SK-N-SH (cell line): ENCODE data around the gene IDI2. TPM values are rescaled to one million over a fixed set of nuclear protein-coding genes. Genes with fewer than 3 reads are reported as not detected.

Source experiments
- CTCF ChIA-PET: fragments of 300-600, 350-600 bp; formaldehyde crosslinking; extraction: SDS; loops from one replicate; lab custom pipeline; 2021; lab: Yijun Ruan, JAX
- POLR2A ChIA-PET: fragments of 350-600 bp; sonication (Branson Sonifier 250); formaldehyde crosslinking; extraction: SDS; loops from one replicate; lab custom pipeline; 2020; ENCODE audit warnings: antibody characterized with exemption, inconsistent platforms; lab: Yijun Ruan, JAX
- DNase-seq: peaks from one replicate; pipeline ENCODE4 v3.0.0; 2012
- H2AFZ ChIP-seq: fragments of 200-600 bp; sonication (generic); 2 replicates; pipeline ENCODE4 v1.8.1; 2016; ENCODE audit warnings: antibody characterized with exemption, mild to moderate bottlenecking, low read depth
- H3F3A ChIP-seq: fragments of 200-600 bp; sonication (generic); replicated peaks from 2 replicates; pipeline ENCODE3; 2016; ENCODE audit warnings: antibody characterized with exemption, mild to moderate bottlenecking; ENCODE audit not compliant: insufficient read depth
- H3K27ac ChIP-seq, 2 experiments: fragments of 200-500 bp in 1 of 2; fragments of 200-600 bp in 1 of 2; sonication (Bioruptor generic) in 1 of 2; sonication (generic), shearing (Covaris generic) in 1 of 2; 2 replicates each; pipeline versions ENCODE4 v1.5.1 to v1.6.1; 2014 to 2016; ENCODE audit warnings: low read depth in 2 of 2, inconsistent platforms in 1 of 2, low read length in 1 of 2, mild to moderate bottlenecking in 1 of 2, mixed read lengths in 1 of 2
- H3K27me3 ChIP-seq: fragments of 200-600 bp; sonication (generic), shearing (Covaris generic); 2 replicates; pipeline ENCODE4 v1.6.1; 2016; ENCODE audit warnings: mixed run types; ENCODE audit not compliant: insufficient read depth
- H3K36me3 ChIP-seq, 2 experiments: fragments of 200-500 bp in 1 of 2; fragments of 200-600 bp in 1 of 2; sonication (Bioruptor generic) in 1 of 2; sonication (generic) in 1 of 2; replicated peaks in 1 of 2; 2 replicates each; pipeline versions ENCODE3 to v1.5.1; 2014 to 2016; ENCODE audit warnings: low read length in 1 of 2, mild to moderate bottlenecking in 1 of 2; ENCODE audit not compliant: insufficient read depth in 2 of 2, control insufficient read depth in 1 of 2
- H3K4me1 ChIP-seq, 2 experiments: fragments of 200-500 bp in 1 of 2; fragments of 200-600 bp in 1 of 2; sonication (Bioruptor generic) in 1 of 2; sonication (generic), shearing (Covaris generic) in 1 of 2; 2 replicates each; pipeline versions ENCODE4 v1.5.1 to v1.6.1; 2014 to 2016; ENCODE audit warnings: low read depth in 1 of 2, low read length in 1 of 2, mixed run types in 1 of 2; ENCODE audit not compliant: insufficient read depth in 2 of 2, control insufficient read depth in 1 of 2
- H3K4me2 ChIP-seq: fragments of 200-600 bp; sonication (generic), shearing (Covaris generic); 2 replicates; pipeline ENCODE4 v1.6.1; 2017; ENCODE audit warnings: mixed run types
- H3K4me3 ChIP-seq, 2 experiments: fragments of 200-500 bp in 1 of 2; fragments of 200-600 bp in 1 of 2; sonication (Bioruptor generic) in 1 of 2; sonication (generic), shearing (Covaris generic) in 1 of 2; 2 replicates each; pipeline versions ENCODE4 v1.5.1 to v1.8.1; 2014 to 2016; ENCODE audit warnings: low read depth in 2 of 2, inconsistent platforms in 1 of 2, low read length in 1 of 2, mild to moderate bottlenecking in 1 of 2, mixed read lengths in 1 of 2, moderate library complexity in 1 of 2
- H3K79me2 ChIP-seq: fragments of 200-600 bp; sonication (generic); 2 replicates; pipeline ENCODE4 v1.8.1; 2017; ENCODE audit warnings: mild to moderate bottlenecking; ENCODE audit not compliant: insufficient read depth
- H3K9ac ChIP-seq: fragments of 200-600 bp; sonication (generic); 2 replicates; pipeline ENCODE4 v1.6.1; 2017; ENCODE audit warnings: mixed run types
- H3K9me2 ChIP-seq: fragments of 200-600 bp; sonication (generic); 2 replicates; pipeline ENCODE4 v1.6.1; 2017; ENCODE audit warnings: mixed run types
- H3K9me3 ChIP-seq: fragments of 200-600 bp; sonication (generic); 2 replicates; pipeline ENCODE4 v1.6.1; 2017; ENCODE audit warnings: mixed run types, mild to moderate bottlenecking, moderate library complexity
- H4K20me1 ChIP-seq: fragments of 200-600 bp; sonication (generic); 2 replicates; pipeline ENCODE4 v1.6.1; 2017; ENCODE audit warnings: mild to moderate bottlenecking, mixed run types; ENCODE audit not compliant: insufficient read depth
- ELF1 ChIP-seq: IDR thresholded peaks from 2 replicates; pipeline ENCODE4 v1.4.0; 2012
- EP300 ChIP-seq, 2 experiments: IDR thresholded peaks; 2 replicates each; pipeline versions ENCODE4 v1.4.0 to v1.6.1; 2012; ENCODE audit warnings: borderline replicate concordance in 1 of 2, low read depth in 1 of 2, low read length in 1 of 2
- EZH2phosphoT487 ChIP-seq: fragments of 200-600 bp; sonication (generic); IDR thresholded peaks from 2 replicates; pipeline ENCODE4 v1.6.1; 2017; ENCODE audit warnings: low read depth, mixed run types, mild to moderate bottlenecking, antibody characterized with exemption, moderate library complexity, borderline replicate concordance
- FOXM1 ChIP-seq: IDR thresholded peaks from 2 replicates; pipeline ENCODE4 v1.4.0; 2012; ENCODE audit warnings: low read depth, mild to moderate bottlenecking
- IRF3 ChIP-seq: fragments of 150-350 bp; IDR thresholded peaks from 2 replicates; pipeline ENCODE4 v1.6.1; 2016; ENCODE audit warnings: mild to moderate bottlenecking, low read depth, low read length
- JUND ChIP-seq: IDR thresholded peaks from 2 replicates; pipeline ENCODE4 v1.4.0; 2012
- NFIC ChIP-seq: IDR thresholded peaks from 2 replicates; pipeline ENCODE4 v1.4.0; 2012; ENCODE audit warnings: borderline replicate concordance
- NRF1 ChIP-seq: IDR thresholded peaks from 2 replicates; pipeline ENCODE4 v1.6.1; 2012; ENCODE audit warnings: low read depth, mild to moderate bottlenecking, low read length
- POLR2AphosphoS5 ChIP-seq: IDR thresholded peaks from 2 replicates; pipeline ENCODE4 v1.6.1; 2012; ENCODE audit warnings: low read depth, low read length
- RAD21 ChIP-seq: IDR thresholded peaks from 2 replicates; pipeline ENCODE4 v1.6.1; 2012; ENCODE audit warnings: mild to moderate bottlenecking, low read length
- RCOR1 ChIP-seq: fragments of 150-350 bp; IDR thresholded peaks from 2 replicates; pipeline ENCODE4 v1.6.1; 2017; ENCODE audit warnings: antibody characterized with exemption, low read length
- REST ChIP-seq: IDR thresholded peaks from 2 replicates; pipeline ENCODE4 v1.6.1; 2012; ENCODE audit warnings: mild to moderate bottlenecking, low read depth, low read length, moderate library complexity
- RXRA ChIP-seq: IDR thresholded peaks from 2 replicates; pipeline ENCODE4 v1.4.0; 2012; ENCODE audit warnings: low read depth, mild to moderate bottlenecking, borderline replicate concordance
- TAF1 ChIP-seq: IDR thresholded peaks from 2 replicates; pipeline ENCODE4 v1.6.1; 2012; ENCODE audit warnings: low read depth, mild to moderate bottlenecking, low read length, moderate library complexity, borderline replicate concordance
- TCF12 ChIP-seq: IDR thresholded peaks from 2 replicates; pipeline ENCODE4 v1.4.0; 2012
- TEAD4 ChIP-seq: IDR thresholded peaks from 2 replicates; pipeline ENCODE4 v1.4.0; 2012; ENCODE audit warnings: mild to moderate bottlenecking, borderline replicate concordance; ENCODE audit not compliant: insufficient read depth
- USF2 ChIP-seq: fragments of 150-350 bp; IDR thresholded peaks from 2 replicates; pipeline ENCODE4 v1.6.1; 2017; ENCODE audit warnings: antibody characterized with exemption, low read length, low read depth, borderline replicate concordance
- WGBS: methylation state at CpG from one replicate; pipeline ENCODE4 v1.1.6; 2017; ENCODE audit warnings: low lambda C conversion rate; 5-methylcytosine and 5-hydroxymethylcytosine counted together
- polyA plus RNA-seq, 3 experiments: library from polyadenylated mRNA; depleted of rRNA; stranded (reverse); fragments of >200 nt; gene quantifications; 2 replicates each; pipeline ENCODE4 v1.2.3, GENCODE V29; 2012
- TF ChIP-seq, protein P1 (sequence below): IDR thresholded peaks from 2 replicates; pipeline ENCODE4; 2012

Gene IDI2
- polyA plus RNA-seq, 1 of the 3 experiments (the other 2 are of a cell fraction) = not detected

GRCh38 chr10:1058017-1058416 lies 32.4 kb upstream of the IDI2 start:
- no peak overlapping the region for H3K27ac ChIP-seq
- H3K4me2 ChIP-seq = peak overlapping the region; percentile 89
- CTCF ChIA-PET = interaction anchor here (0.9 to 1.3 kb wide), 3 partner anchors 17 to 647 kb away, joined by 3 to 4 read pairs (median 3); no protein-coding TSS in a partner anchor
- H3K9ac ChIP-seq = 0 out of 2 replicates have a peak overlapping the region, but pooled peaks have one; percentile 98
- POLR2A ChIA-PET = no interaction called here
- peak overlapping the region in 1 of 2 experiments; percentile 84; a peak in 2 of 4 replicates for H3K4me3 ChIP-seq
- H3K9me2 ChIP-seq = no peaks in the 10 kb centered on the region
- H3F3A ChIP-seq = peaks cover 7% of the 10 kb centered on the region
- no peaks in the 10 kb centered on the region for H3K27me3 ChIP-seq
- TF ChIP-seq IRF3 = no peak
- TF ChIP-seq TEAD4 = no peak
- no peak for TF ChIP-seq TCF12
- no peak for TF ChIP-seq RCOR1
- no peak for TF ChIP-seq RXRA
- no peak for TF ChIP-seq USF2
- no peak for TF ChIP-seq EZH2phosphoT487
- TF ChIP-seq JUND = no peak
- no peak for TF ChIP-seq RAD21
- no peak for TF ChIP-seq NRF1
- TF ChIP-seq NFIC = no peak
- no peak for TF ChIP-seq EP300 (IDR thresholded peaks at IDR 0.05; ENCODE audit: borderline replicate concordance in 1 of 2, low read depth in 1 of 2, low read length in 1 of 2)
- TF ChIP-seq, protein P1, sequence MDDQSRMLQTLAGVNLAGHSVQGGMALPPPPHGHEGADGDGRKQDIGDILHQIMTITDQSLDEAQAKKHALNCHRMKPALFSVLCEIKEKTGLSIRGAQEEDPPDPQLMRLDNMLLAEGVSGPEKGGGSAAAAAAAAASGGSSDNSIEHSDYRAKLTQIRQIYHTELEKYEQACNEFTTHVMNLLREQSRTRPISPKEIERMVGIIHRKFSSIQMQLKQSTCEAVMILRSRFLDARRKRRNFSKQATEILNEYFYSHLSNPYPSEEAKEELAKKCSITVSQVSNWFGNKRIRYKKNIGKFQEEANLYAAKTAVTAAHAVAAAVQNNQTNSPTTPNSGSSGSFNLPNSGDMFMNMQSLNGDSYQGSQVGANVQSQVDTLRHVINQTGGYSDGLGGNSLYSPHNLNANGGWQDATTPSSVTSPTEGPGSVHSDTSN = no peak
- no peak for TF ChIP-seq REST
- TF ChIP-seq FOXM1 = no peak
- no peak for TF ChIP-seq POLR2AphosphoS5
- TF ChIP-seq ELF1 = no peak
- TF ChIP-seq TAF1 = no peak
- DNase-seq = no peak
- peaks cover 8 to 15% of the 10 kb centered on the region in 2 experiments; a peak in 3 of 4 replicates for H3K4me1 ChIP-seq
- H2AFZ ChIP-seq = no peak overlapping the region
- H4K20me1 ChIP-seq = peaks cover 25% of the 10 kb centered on the region
- peaks cover 11 to 15% of the 10 kb centered on the region in 2 experiments for H3K36me3 ChIP-seq
- H3K79me2 ChIP-seq = peaks cover 98% of the 10 kb centered on the region
- no peaks in the 10 kb centered on the region for H3K9me3 ChIP-seq
- 72% methylated on average over 7 of the region's 7 CpGs for WGBS
